Liver (tissue), 9 donors: Measurements from ENCODE around the gene MKNK1. TPM values are rescaled to one million over a fixed set of nuclear protein-coding genes. Genes with fewer than 3 reads are reported as not detected.

Experiments used
- DNase-seq: peaks from one replicate; pipeline ENCODE4 v3.0.0-alpha.2; 2017; ENCODE audit warnings: low spot score
- H3K27ac ChIP-seq, 2 donors: one replicate each; pipeline ENCODE4 v1.7.0; 2013; ENCODE audit warnings: inconsistent platforms in 2 of 2, low read length in 2 of 2, control low read depth in 1 of 2, low read depth in 1 of 2, mild to moderate bottlenecking in 1 of 2
- H3K27me3 ChIP-seq, 4 donors: one replicate each; pipeline versions ENCODE4 v1.6.1 to v1.7.0; 2013; ENCODE audit warnings: low read length in 3 of 4, inconsistent platforms in 1 of 4, mild to moderate bottlenecking in 1 of 4, moderate library complexity in 1 of 4; ENCODE audit not compliant: control insufficient read depth in 4 of 4, insufficient read depth in 4 of 4
- H3K36me3 ChIP-seq, 4 donors: one replicate each; pipeline versions ENCODE4 v1.6.1 to v1.7.0; 2013; ENCODE audit warnings: low read length in 3 of 4, mild to moderate bottlenecking in 3 of 4, low read depth in 1 of 4, moderate library complexity in 1 of 4; ENCODE audit not compliant: control insufficient read depth in 4 of 4, insufficient read depth in 3 of 4
- H3K4me1 ChIP-seq, 4 donors: one replicate each; pipeline versions ENCODE4 v1.6.1 to v1.7.0; 2013; ENCODE audit warnings: low read length in 3 of 4, mild to moderate bottlenecking in 3 of 4, moderate library complexity in 1 of 4; ENCODE audit not compliant: control insufficient read depth in 4 of 4, insufficient read depth in 4 of 4
- H3K4me3 ChIP-seq, 3 donors: one replicate each; pipeline versions ENCODE4 v1.6.1 to v1.7.0; 2013; ENCODE audit warnings: low read length in 3 of 3, control low read depth in 1 of 3, low read depth in 1 of 3, mild to moderate bottlenecking in 1 of 3
- H3K9ac ChIP-seq, 2 donors: one replicate each; pipeline ENCODE4 v1.7.0; 2013; ENCODE audit warnings: low read length in 2 of 2, mild to moderate bottlenecking in 2 of 2, moderate library complexity in 2 of 2, control low read depth in 1 of 2, low read depth in 1 of 2
- H3K9me3 ChIP-seq, 4 donors: one replicate each; pipeline versions ENCODE4 v1.6.1 to v1.7.0; 2013; ENCODE audit warnings: low read length in 3 of 4; ENCODE audit not compliant: control insufficient read depth in 4 of 4
- ATF3 ChIP-seq: IDR thresholded peaks from 2 replicates; pipeline ENCODE4 v1.6.1; 2016; ENCODE audit warnings: antibody characterized with exemption
- CTCF ChIP-seq: fragments of 150-350 bp; IDR thresholded peaks from 2 replicates; pipeline ENCODE4 v1.5.1; 2017; ENCODE audit warnings: improper control_type of control experiment, low read depth, low read length; ENCODE audit not compliant: missing input control
- EGR1 ChIP-seq, 2 donors: IDR thresholded peaks; 2 replicates each; pipeline ENCODE4 v1.6.1; 2016 to 2018; ENCODE audit warnings: antibody characterized with exemption in 2 of 2, low read depth in 2 of 2
- FOXA1 ChIP-seq: IDR thresholded peaks from 2 replicates; pipeline ENCODE4 v1.6.1; 2016; ENCODE audit warnings: antibody characterized with exemption
- FOXA2 ChIP-seq: IDR thresholded peaks from 2 replicates; pipeline ENCODE4 v1.6.1; 2016; ENCODE audit warnings: antibody characterized with exemption
- HNF4A ChIP-seq, 2 donors: conservative IDR thresholded peaks; 2 replicates each; pipeline ENCODE4 v1.6.1; 2016; ENCODE audit warnings: antibody characterized with exemption in 2 of 2, mild to moderate bottlenecking in 2 of 2
- HNF4G ChIP-seq: IDR thresholded peaks from 2 replicates; pipeline ENCODE4 v1.6.1; 2016; ENCODE audit warnings: antibody characterized with exemption
- JUND ChIP-seq, 2 donors: IDR thresholded peaks; 2 replicates each; pipeline ENCODE4 v1.6.1; 2016; ENCODE audit warnings: antibody characterized with exemption in 2 of 2
- MAX ChIP-seq: IDR thresholded peaks from 2 replicates; pipeline ENCODE4 v1.6.1; 2016; ENCODE audit warnings: antibody characterized with exemption
- NR2F2 ChIP-seq: IDR thresholded peaks from 2 replicates; pipeline ENCODE4 v1.6.1; 2016; ENCODE audit warnings: antibody characterized with exemption
- RAD21 ChIP-seq, 2 donors: IDR thresholded peaks; 2 replicates each; pipeline ENCODE4 v1.6.1; 2016; ENCODE audit warnings: antibody characterized with exemption in 2 of 2, mild to moderate bottlenecking in 2 of 2
- REST ChIP-seq: IDR thresholded peaks from 2 replicates; pipeline ENCODE4 v1.6.1; 2016; ENCODE audit warnings: antibody characterized with exemption, mild to moderate bottlenecking
- RXRA ChIP-seq, 2 donors: IDR thresholded peaks; 2 replicates each; pipeline ENCODE4 v1.6.1; 2017 to 2018; ENCODE audit warnings: antibody characterized with exemption in 2 of 2, mild to moderate bottlenecking in 1 of 2
- SP1 ChIP-seq: IDR thresholded peaks from 2 replicates; pipeline ENCODE4 v1.6.1; 2018; ENCODE audit warnings: antibody characterized with exemption, mild to moderate bottlenecking
- TAF1 ChIP-seq: conservative IDR thresholded peaks from 2 replicates; pipeline ENCODE4 v1.6.1; 2016; ENCODE audit warnings: antibody characterized with exemption, mild to moderate bottlenecking
- YY1 ChIP-seq: IDR thresholded peaks from 2 replicates; pipeline ENCODE4 v1.6.1; 2016; ENCODE audit warnings: antibody characterized with exemption, mild to moderate bottlenecking
- ZBTB33 ChIP-seq: IDR thresholded peaks from 2 replicates; pipeline ENCODE4 v1.6.1; 2016; ENCODE audit warnings: antibody characterized with exemption
- WGBS: extraction: QIAGEN DNeasy Blood & Tissue Kit; methylation state at CpG from one replicate; pipeline ENCODE4 v1.1.7; 2013; 5-methylcytosine and 5-hydroxymethylcytosine counted together
- polyA plus RNA-seq, 2 donors: library from polyadenylated mRNA; stranded (reverse) in 1 of 2; unstranded in 1 of 2; fragments of 200-250 nt in 1 of 2; fragments of >200 nt in 1 of 2; fragmentation: Nextera tagmentation in 1 of 2; extraction: Ambion mirVana in 1 of 2; gene quantifications; one replicate each; pipeline versions ENCODE4 v1.2.1 to v1.2.3, GENCODE V29; 2013 to 2015
- total RNA-seq, 2 donors: library from RNA; depleted of rRNA; stranded (reverse); fragments of >200 nt; gene quantifications; one replicate each; pipeline ENCODE4 v1.2.3, GENCODE V29; 2014
- donor health status: healthy.
- donor health status: healthy.
- donor health status: healthy.
- donor health status: healthy.
- donor health status: healthy.

MKNK1 gene
- total and polyA plus RNA-seq, 4 donors = 10.2 to 30.8 (median 18.3) TPM

- peaks cover 4 to 13% (median 9%) of the 10 kb centered on the region in 4 donors for H3K36me3 ChIP-seq
- H3K27me3 ChIP-seq = no peaks in the 10 kb centered on the region
- peaks cover 9 to 26% (median 22%) of the 10 kb centered on the region in 4 donors for H3K4me1 ChIP-seq
- no peaks in the 10 kb centered on the region for H3K9me3 ChIP-seq
- DNase-seq = peak; percentile 59
- 68% methylated on average over 16 of the region's 16 CpGs for WGBS
- no peak overlapping the region for H3K4me3 ChIP-seq
- no peak overlapping the region for H3K9ac ChIP-seq
- H3K27ac ChIP-seq = no peak overlapping the region
- TF ChIP-seq SP1 = peak; percentile 29
- TF ChIP-seq NR2F2 = peak; percentile 48
- TF ChIP-seq TAF1 = no peak
Observed at GRCh38 chr1:46613661-46614603, 9.9 kb upstream of the MKNK1 start.

GRCh38 chr1:46612937-46613660 is 9.0 kb upstream of the MKNK1 start:
- Histone ChIP-seq H3K4me3 (no peak overlapping the region), H3K9me3 (no peaks in the 10 kb centered on the region), H3K36me3 (peaks cover 4 to 21% (median 17%) of the 10 kb centered on the region in 4 donors), H3K4me1 (peaks cover 9 to 26% (median 22%) of the 10 kb centered on the region in 4 donors), H3K9ac (no peak overlapping the region), H3K27ac (no peak overlapping the region), H3K27me3 (no peaks in the 10 kb centered on the region)
- DNase-seq = no peak
- WGBS = 96% methylated on average over 38 of the region's 38 CpGs
- TF ChIP-seq HNF4A (conservative IDR thresholded peaks at IDR 0.05) (no peak), HNF4G (no peak), TAF1 (no peak), NR2F2 (no peak), FOXA1 (no peak), SP1 (no peak), MAX (no peak), YY1 (no peak), EGR1 (IDR thresholded peaks at IDR 0.05; ENCODE audit: low read depth in 2 of 2) (no peak), RAD21 (IDR thresholded peaks at IDR 0.05) (no peak), REST (no peak), FOXA2 (no peak), ATF3 (no peak), JUND (IDR thresholded peaks at IDR 0.05) (no peak), RXRA (IDR thresholded peaks at IDR 0.05) (no peak), CTCF (no peak), ZBTB33 (no peak)
